ENCODE data around the gene SRSF1. TPM values are rescaled to one million over a fixed set of nuclear protein-coding genes. Genes with fewer than 3 reads are reported as not detected.
"Not testable (repeated sequence)": the region's sequence is repeated elsewhere in the genome, so short reads cannot be mapped to it uniquely, and the experiment has no call there.

Gene SRSF1
- total RNA-seq, 2 experiments from 2014 or later: 271 to 368 TPM

DNA sequence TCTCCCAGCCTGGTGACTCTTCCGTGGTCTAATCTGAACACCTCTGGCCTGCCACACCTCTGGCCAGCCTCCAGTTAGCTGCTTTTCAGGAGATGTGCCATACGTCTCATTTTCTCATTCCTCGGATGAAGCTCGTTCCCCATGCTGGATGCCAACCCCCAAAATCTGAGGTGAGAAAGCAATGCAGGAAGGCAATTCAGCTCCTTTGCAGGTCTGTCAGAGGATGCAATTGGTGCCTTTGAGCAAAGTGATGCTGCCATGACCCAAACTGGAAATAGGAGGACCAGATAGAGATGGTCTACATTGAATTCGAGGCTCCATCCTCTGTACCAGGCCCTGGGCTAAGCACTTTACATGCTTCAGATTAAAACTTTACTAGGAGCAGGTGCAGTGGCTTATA lies 40.8 kb downstream of the SRSF1 start:
- no peak for ATAC-seq
- CTCF ChIA-PET: no interaction called here
- H3K4me3 Mint-ChIP-seq: no peak overlapping the region
- intact Hi-C loops (cut with DNase I, micrococcal nuclease): no loop called here
- POLR2A ChIA-PET: no interaction called here
- no peaks in the 10 kb centered on the region for H3K4me1 Mint-ChIP-seq
- H3K9me3 Mint-ChIP-seq (ENCODE audit: low read depth): no peaks in the 10 kb centered on the region
- no peaks in the 10 kb centered on the region for H3K27me3 Mint-ChIP-seq
- H3K27ac Mint-ChIP-seq: no peak overlapping the region
- H3K36me3 Mint-ChIP-seq (ENCODE audit: low read depth): no peaks in the 10 kb centered on the region
- no peak for DNase-seq

DNA sequence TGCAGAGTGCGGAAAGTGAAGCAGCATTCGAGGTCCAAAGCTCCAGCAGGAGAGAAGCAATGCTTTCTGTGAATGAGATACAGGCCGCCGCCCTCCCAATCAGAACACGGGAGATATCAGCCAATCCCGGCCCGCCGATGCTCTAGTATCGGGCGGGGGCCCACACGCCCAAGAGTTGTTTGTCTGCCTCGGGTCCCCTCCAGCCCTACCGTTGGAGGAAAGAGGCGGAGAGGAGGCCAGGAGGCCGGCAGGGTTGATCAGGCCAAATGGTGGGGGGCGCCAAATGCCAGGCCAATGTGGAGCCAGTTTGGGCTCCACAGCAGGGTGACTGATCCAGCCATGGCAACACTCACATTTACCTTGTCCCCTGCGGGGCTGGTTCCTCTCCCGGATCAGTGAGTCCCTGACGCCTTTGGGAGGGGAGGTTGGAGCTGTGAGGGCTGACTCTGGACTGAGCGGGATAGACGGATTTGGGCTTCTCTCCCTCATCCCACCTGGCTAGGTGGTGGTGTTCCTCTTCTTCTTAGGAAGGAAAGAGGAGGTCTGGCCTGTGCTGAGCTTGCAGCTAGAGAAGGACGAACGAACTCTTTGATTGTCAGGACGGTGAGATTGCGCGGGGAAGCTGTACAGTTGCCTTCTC lies 41.4 kb downstream of the SRSF1 start:
- CTCF ChIA-PET: no interaction called here

DNA sequence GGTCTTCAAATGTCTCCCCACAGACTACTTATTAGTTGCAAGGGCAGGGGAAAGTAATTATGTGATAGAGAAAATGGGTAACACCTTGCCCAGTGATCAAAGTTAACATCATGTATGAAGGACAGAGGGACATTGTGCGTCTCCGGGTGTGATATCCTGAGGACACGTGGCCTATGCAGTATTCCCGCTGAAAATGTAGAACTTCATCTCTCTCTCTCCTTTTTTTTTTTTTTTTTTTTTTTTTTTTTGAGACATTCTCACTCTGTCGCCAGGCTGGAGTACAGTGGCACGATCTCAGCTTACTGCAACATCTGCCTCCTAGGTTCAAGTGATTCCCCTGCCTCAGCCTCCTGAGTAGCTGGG lies 43.9 kb downstream of the SRSF1 start:
- no peak overlapping the region for H3K27ac Mint-ChIP-seq
- DNase-seq: no peak
- no peaks in the 10 kb centered on the region for H3K36me3 Mint-ChIP-seq (ENCODE audit: low read depth)
- CTCF ChIA-PET: interaction anchor here (1.0 kb wide), 1 partner anchor 18 kb away, joined by 3 read pairs; no protein-coding TSS in a partner anchor
- no peak overlapping the region for H3K4me3 Mint-ChIP-seq
- peaks cover 5% of the 10 kb centered on the region for H3K27me3 Mint-ChIP-seq
- H3K9me3 Mint-ChIP-seq (ENCODE audit: low read depth): no peaks in the 10 kb centered on the region
- H3K4me1 Mint-ChIP-seq: no peaks in the 10 kb centered on the region
- no peak for ATAC-seq
- POLR2A ChIA-PET: no interaction called here
- intact Hi-C loops (cut with DNase I, micrococcal nuclease): no loop called here

More for the DNA sequence above, 41.4 kb downstream of the SRSF1 start:
- ATAC-seq (no peak), DNase-seq (no peak)
- Mint-ChIP-seq H3K4me1 (no peaks in the 10 kb centered on the region), H3K27ac (no peak overlapping the region), H3K4me3 (no peak overlapping the region), H3K36me3 (ENCODE audit: low read depth) (no peaks in the 10 kb centered on the region), H3K9me3 (ENCODE audit: low read depth) (no peaks in the 10 kb centered on the region), H3K27me3 (no peaks in the 10 kb centered on the region)
- intact Hi-C loops (cut with DNase I, micrococcal nuclease): no loop called here
- POLR2A ChIA-PET: no interaction called here

DNA sequence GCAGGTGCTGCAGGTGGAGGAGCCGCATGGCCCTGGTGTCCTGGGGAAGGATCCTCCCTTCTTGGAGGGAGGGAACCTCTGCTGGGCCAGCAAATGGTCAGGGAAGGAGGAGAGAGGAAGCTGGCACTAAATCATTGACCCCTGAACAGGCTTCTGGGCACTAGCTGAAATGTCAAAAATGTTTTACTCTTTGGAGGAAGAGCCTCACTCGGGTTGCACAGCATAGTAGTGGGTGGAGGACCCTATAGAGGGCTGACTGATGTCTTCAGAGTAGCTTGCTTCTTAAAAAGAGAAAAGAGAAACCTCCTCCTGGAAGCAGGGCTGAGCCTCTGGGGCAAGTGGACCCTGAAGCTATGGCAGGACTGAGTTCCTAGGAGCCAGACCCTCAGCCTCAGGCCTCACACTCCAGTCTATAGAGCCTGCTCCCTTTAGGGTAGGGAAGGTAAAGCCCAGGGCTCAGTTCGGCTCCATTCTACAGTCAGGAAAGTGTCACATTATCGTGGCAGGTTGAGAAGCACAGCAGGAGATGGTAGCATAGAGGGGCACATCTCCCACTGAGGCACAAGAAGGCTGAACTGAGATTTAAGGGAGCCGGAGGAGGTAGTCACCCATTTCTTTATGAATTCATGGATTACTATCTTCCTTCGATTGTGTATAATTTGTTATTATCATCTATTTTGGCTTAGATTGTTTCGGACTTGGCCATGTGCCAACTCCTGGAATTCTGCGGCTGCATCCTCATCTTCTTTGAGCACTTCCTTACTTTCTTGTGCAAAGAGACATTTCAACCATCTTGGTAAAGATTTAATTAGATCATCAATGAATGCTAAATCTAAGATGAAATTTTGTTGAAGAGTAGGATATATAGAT lies 44.5 kb downstream of the SRSF1 start:
- intact Hi-C loops (cut with DNase I, micrococcal nuclease): no loop called here

DNA sequence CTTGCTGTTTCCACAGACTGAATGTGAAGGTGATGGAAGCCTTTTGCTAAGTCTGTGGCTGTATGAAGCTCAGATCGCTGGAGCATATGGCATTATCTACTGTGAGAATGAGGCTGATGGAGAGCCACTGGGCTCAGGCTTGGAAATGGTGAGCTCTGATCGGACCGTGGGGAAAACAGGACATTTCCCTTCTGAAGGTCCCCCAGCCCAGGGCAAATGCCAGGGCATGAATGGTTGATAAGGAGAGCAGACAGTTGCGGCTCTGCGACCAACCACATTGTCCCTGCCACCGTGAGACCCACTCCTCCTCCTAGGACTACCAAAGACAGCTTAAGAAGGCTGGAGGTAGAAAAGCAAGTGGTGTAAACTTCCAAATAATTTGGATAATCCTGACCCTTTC lies 47.1 kb downstream of the SRSF1 start:
- intact Hi-C loops (cut with DNase I, micrococcal nuclease): no loop called here
- Mint-ChIP-seq H3K9me3 (ENCODE audit: low read depth) (no peaks in the 10 kb centered on the region), H3K4me3 (no peak overlapping the region), H3K27me3 (peaks cover 20% of the 10 kb centered on the region), H3K27ac (no peak overlapping the region), H3K4me1 (peaks cover 12% of the 10 kb centered on the region), H3K36me3 (ENCODE audit: low read depth) (no peaks in the 10 kb centered on the region)
- no peak for ATAC-seq
- no peak for DNase-seq
- ChIA-PET POLR2A (interaction anchor here (0.6 kb wide), 1 partner anchor 33 kb away, joined by 3 read pairs; no protein-coding TSS in a partner anchor), CTCF (interaction anchor here (0.6 to 1.3 kb wide), 4 partner anchors 9 to 90 kb away, joined by 3 to 4 read pairs (median 4); no protein-coding TSS in a partner anchor)

More for the DNA sequence above, 44.5 kb downstream of the SRSF1 start:
- DNase-seq (no peak), ATAC-seq (no peak)
- H3K9me3 Mint-ChIP-seq (ENCODE audit: low read depth): no peaks in the 10 kb centered on the region
- no peaks in the 10 kb centered on the region for H3K36me3 Mint-ChIP-seq (ENCODE audit: low read depth)
- no peaks in the 10 kb centered on the region for H3K4me1 Mint-ChIP-seq
- ChIA-PET POLR2A (no interaction called here), CTCF (interaction anchor here (1.0 to 1.2 kb wide), 5 partner anchors 9 to 458 kb away, joined by 3 to 4 read pairs (median 3); no protein-coding TSS in a partner anchor)
- H3K27ac Mint-ChIP-seq: no peak overlapping the region
- H3K27me3 Mint-ChIP-seq: peaks cover 8% of the 10 kb centered on the region
- H3K4me3 Mint-ChIP-seq: no peak overlapping the region

DNA sequence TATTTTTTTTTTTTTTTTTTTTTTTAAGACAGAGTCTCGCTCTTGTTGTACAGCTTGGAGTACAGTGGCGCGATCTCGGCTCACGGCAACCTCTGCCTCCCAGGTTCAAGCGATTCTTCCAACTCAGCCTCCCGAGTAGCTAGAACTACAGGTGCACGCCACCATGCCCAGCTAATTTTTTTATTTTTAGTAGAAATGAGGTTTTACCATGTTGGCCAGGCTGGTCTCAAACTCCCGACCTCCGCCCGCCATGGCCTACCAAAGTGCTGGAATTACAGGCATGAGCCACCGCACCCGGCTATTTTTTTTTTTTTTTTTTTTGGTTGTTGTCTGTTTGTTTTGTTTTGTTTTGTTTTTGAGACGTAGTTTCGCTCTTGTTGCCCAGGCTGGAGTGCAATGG lies 48.7 kb downstream of the SRSF1 start:
- DNase-seq; intact Hi-C loops (cut with DNase I, micrococcal nuclease); H3K27ac Mint-ChIP-seq; ATAC-seq; CTCF ChIA-PET; H3K4me3 Mint-ChIP-seq; H3K36me3 Mint-ChIP-seq (ENCODE audit: low read depth); H3K9me3 Mint-ChIP-seq (ENCODE audit: low read depth); POLR2A ChIA-PET: not testable (repeated sequence)
- Mint-ChIP-seq H3K4me1 (peaks cover 15% of the 10 kb centered on the region), H3K27me3 (peaks cover 29% of the 10 kb centered on the region)

DNA sequence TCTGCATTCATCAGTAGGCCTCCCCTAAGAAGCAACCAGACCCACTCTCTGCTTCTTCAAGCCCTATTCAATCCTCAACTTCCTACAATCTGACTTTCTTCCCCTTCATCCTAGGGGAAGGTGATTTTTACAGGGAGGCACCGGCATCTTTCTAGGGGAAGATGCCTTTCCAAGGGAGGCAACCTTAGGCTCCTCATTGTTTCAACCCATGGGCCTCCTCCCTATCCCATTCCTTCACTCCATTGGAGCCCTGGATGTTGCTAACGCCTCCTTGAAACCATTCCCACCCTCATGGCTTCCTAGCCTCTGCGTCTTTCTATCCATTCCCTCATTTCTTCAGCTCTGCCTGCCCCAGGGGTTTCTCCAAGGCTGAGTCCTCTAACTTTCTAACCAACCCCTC lies 49.2 kb downstream of the SRSF1 start:
- POLR2A ChIA-PET: no interaction called here
- CTCF ChIA-PET: no interaction called here
- intact Hi-C loops (cut with DNase I, micrococcal nuclease): no loop called here
- Mint-ChIP-seq H3K4me3 (no peak overlapping the region), H3K4me1 (peaks cover 15% of the 10 kb centered on the region), H3K27me3 (peaks cover 32% of the 10 kb centered on the region), H3K27ac (no peak overlapping the region), H3K36me3 (ENCODE audit: low read depth) (no peaks in the 10 kb centered on the region), H3K9me3 (ENCODE audit: low read depth) (no peaks in the 10 kb centered on the region)
- DNase-seq (no peak), ATAC-seq (no peak)

DNA sequence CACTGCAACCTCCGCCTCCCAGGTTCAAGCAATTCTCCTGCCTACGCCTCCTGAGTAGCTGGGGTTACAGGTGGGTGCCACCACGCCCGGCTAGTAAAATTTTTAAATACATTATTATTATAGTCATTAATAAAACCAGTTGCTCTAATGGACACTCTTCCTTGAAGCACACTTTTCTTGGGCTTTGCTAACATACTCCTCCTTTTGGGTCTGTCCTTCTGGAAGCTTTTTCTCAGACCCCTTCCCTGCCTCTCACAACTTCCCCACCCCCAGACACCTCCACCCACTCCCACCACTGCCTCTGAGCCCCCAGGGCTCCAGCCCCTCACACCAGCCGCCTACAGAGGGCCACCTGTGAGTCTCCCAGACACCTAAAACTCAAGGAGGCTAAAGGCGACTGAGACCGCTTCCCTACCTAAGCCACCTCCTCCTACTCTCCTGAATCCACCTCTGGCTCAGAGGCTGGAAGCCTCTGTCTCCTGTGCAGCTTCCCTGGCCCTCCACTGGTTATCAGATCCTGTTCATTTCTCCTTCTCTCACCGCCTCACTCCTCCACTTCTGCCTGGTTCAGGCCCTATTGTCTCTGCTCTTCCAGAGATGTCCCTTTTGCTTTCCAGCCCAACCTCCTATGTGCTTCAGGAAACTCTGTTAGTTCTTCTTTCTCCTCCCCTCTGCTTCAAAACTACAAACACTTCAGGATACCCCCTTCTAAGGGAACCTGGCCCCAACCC lies 49.8 kb downstream of the SRSF1 start:
- intact Hi-C loops (cut with DNase I, micrococcal nuclease): no loop called here
- peaks cover 15% of the 10 kb centered on the region for H3K4me1 Mint-ChIP-seq
- POLR2A ChIA-PET: no interaction called here
- ATAC-seq (no peak), DNase-seq (no peak)
- H3K36me3 Mint-ChIP-seq (ENCODE audit: low read depth): no peaks in the 10 kb centered on the region
- no peak overlapping the region for H3K27ac Mint-ChIP-seq
- H3K27me3 Mint-ChIP-seq: peaks cover 33% of the 10 kb centered on the region
- no peak overlapping the region for H3K4me3 Mint-ChIP-seq
- no peaks in the 10 kb centered on the region for H3K9me3 Mint-ChIP-seq (ENCODE audit: low read depth)
- CTCF ChIA-PET: no interaction called here

DNA sequence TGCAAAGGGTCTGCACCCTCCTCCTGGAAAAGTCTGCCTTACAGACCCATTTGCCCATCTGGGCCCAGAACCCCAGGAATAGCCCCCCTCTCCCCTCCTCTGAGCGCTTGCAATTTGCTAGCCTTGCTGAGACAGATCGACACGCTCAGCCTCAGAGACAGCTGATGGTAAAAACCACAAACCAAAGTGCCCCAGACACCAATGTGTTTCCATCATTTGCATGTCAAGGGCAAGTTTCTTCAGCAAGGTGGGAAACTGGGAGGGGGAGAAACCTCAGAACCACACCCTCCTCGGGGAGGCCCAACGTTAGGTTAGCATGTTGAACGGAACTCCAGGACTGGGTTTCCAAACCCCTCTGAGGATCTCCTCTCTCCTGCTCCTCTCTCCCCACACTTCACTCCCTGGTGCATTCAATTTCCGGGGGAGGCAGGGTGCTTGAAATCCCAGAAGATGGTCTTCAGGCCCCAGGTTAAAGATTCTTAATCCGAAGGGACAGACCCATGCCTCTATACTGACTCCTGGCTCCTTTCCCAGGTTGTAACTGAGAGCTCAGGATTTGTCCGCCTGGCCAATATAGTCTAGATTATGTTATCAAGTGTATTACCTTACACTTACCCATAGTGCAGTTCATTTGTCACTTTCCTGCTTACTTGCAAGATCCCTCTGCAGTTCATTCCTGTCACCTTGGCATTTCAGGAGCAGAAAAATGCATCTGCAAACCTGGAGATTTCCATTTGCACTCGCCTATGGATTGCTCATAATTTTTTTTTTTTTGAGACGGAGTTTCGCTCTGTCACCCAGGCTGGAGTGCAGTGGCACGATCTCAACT lies 50.5 kb downstream of the SRSF1 start:
- Mint-ChIP-seq H3K36me3 (ENCODE audit: low read depth) (no peaks in the 10 kb centered on the region), H3K27ac (no peak overlapping the region), H3K4me1 (peaks cover 15% of the 10 kb centered on the region), H3K9me3 (ENCODE audit: low read depth) (no peaks in the 10 kb centered on the region), H3K4me3 (peak overlapping the region; percentile 44), H3K27me3 (peaks cover 33% of the 10 kb centered on the region)
- POLR2A ChIA-PET: interaction anchor here (0.9 to 1.4 kb wide), 2 partner anchors 10 to 51 kb away, joined by 3 read pairs; no protein-coding TSS in a partner anchor
- ATAC-seq (peak; percentile 47), DNase-seq (peak; percentile 61)
- intact Hi-C loops (cut with DNase I, micrococcal nuclease): no loop called here
- CTCF ChIA-PET: interaction anchor here (0.5 to 2.0 kb wide), 11 partner anchors 12 to 1177 kb away, joined by 3 to 8 read pairs (median 3); no protein-coding TSS in a partner anchor

DNA sequence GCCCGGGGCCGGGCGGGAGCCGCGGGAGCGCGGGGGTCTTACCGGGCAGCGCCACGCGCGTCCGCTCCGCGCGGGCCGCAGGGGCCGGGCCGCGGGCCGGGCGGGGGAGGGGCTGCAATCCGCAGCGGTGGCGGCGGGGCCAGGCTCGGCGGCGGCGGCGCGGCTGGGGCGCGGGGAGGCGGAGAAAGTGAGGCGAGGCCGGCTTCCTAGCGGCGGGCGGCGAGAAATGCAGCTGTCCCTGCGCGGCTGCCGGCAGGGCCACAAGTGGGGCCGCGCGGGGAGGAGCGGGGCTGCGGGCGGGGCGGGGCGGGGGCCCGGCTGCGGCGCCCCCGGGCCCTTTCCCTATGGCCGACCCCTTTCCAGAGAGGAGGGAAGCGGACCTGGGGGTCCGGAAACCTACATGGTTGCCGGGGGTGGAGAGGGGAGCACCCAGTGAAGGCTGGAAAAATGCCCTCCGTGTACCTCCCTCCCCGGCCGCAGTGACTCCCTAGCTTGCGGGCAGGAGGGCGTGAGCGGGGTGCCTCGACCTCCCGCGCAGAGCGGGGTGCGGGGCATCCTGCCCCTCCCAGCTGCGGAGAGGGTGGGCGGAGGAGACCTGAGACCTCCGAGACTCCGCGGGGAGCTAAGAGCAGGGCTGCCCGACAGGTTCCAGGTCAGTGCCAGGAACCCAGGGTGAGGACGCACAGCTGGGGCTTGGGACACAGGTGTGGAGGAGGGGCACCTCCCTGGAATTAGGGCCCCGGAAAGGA lies 51.7 kb downstream of the SRSF1 start, which contains the start of gene CUEDC1:
TSS of gene CUEDC1 (minus strand) at position 230 of the 749 bp plus-strand sequence. CDS start 69,848 bp downstream, outside the sequence.
- H3K27me3 Mint-ChIP-seq: peaks cover 33% of the 10 kb centered on the region
- ATAC-seq (peak; percentile 85), DNase-seq (peak; percentile 82)
- H3K4me1 Mint-ChIP-seq: peaks cover 23% of the 10 kb centered on the region
- ChIA-PET CTCF (interaction anchor here (0.5 to 2.0 kb wide), 15 partner anchors 11 to 1176 kb away, joined by 3 to 8 read pairs (median 3); no protein-coding TSS in a partner anchor), POLR2A (interaction anchor here (0.6 to 1.4 kb wide), 3 partner anchors 8 to 52 kb away, joined by 3 read pairs; no protein-coding TSS in a partner anchor)
- intact Hi-C loops (cut with DNase I, micrococcal nuclease): loop anchor here in 1 of 2 experiments (1.0 kb wide), 2 partner anchors 33 to 105 kb away; partner anchors contain the start of genes MRPS23 and VEZF1
- H3K27ac Mint-ChIP-seq: no peak within 1 kb of the TSS
- H3K9me3 Mint-ChIP-seq (ENCODE audit: low read depth): no peaks in the 10 kb centered on the region
- peak within 1 kb of the TSS; percentile 56 for H3K4me3 Mint-ChIP-seq
- no peaks in the 10 kb centered on the region for H3K36me3 Mint-ChIP-seq (ENCODE audit: low read depth)
